ENCODE measurements around the gene PNMA6E. TPM values are rescaled to one million over a fixed set of nuclear protein-coding genes. Genes with fewer than 3 reads are reported as not detected.

Gene PNMA6E
- total RNA-seq, 1 donor from 2014 or later: not detected

DNA sequence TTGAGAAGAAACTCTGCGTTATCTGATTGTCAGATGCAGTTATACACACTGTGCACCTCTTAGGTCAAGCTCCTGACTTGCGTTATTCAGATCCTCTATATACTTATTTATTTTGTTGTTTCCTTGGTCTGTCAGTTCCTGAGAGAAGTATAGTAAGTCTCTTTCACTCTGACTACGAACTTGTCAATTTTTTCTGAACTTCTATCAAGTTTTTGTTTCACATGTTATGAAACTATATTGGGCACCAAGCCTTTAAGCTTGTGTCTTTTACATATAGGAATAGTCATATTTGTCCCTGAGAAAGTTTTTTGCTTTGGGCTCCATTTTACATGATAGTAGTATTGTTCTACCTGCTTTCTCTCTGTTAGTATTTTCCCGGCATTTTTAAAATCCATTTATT is 35.5 kb downstream of the PNMA6E start:
- Mint-ChIP-seq H3K36me3 (ENCODE audit: low read depth) (no peaks in the 10 kb centered on the region), H3K27ac (no peak overlapping the region), H3K9me3 (no peaks in the 10 kb centered on the region), H3K4me1 (no peaks in the 10 kb centered on the region), H3K27me3 (peaks cover 2% of the 10 kb centered on the region), H3K4me3 (no peak overlapping the region)
- ATAC-seq (ENCODE audit: low read depth) (no peak), DNase-seq (no peak)
- TF ChIP-seq, protein P1, sequence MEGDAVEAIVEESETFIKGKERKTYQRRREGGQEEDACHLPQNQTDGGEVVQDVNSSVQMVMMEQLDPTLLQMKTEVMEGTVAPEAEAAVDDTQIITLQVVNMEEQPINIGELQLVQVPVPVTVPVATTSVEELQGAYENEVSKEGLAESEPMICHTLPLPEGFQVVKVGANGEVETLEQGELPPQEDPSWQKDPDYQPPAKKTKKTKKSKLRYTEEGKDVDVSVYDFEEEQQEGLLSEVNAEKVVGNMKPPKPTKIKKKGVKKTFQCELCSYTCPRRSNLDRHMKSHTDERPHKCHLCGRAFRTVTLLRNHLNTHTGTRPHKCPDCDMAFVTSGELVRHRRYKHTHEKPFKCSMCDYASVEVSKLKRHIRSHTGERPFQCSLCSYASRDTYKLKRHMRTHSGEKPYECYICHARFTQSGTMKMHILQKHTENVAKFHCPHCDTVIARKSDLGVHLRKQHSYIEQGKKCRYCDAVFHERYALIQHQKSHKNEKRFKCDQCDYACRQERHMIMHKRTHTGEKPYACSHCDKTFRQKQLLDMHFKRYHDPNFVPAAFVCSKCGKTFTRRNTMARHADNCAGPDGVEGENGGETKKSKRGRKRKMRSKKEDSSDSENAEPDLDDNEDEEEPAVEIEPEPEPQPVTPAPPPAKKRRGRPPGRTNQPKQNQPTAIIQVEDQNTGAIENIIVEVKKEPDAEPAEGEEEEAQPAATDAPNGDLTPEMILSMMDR (IDR thresholded peaks at IDR 0.05): no peak
- ChIA-PET CTCF (no interaction called here), POLR2A (no interaction called here)
- intact Hi-C loops (cut with micrococcal nuclease): no loop called here

DNA sequence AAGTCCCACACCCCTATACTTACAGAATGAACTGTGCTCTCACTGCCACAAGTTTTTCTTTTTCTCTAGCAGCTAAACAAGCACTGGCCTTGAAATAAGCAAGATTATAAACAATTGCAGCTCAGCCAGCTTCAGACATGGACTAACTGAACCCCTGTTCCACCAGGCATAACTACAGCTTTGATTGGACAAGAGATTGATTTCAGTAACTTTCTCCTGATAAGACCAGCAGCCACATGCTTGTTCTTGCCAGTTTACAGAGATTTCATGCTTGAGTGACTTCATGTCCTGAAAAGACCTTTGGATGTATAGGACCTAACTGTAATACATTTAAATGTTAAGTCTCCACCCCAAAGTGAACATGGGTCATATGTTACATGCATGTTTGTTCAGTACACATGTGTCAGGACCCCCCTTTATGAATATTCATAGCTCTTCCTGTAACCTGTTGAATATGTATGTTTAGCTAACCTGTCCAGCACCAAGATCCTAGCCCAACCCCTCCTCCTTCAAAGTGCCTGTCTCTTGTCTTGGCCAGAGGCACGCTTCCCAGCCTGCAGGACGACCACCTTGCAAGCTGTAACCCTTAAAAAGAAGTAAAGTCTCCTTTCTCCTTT is 39.3 kb downstream of the PNMA6E start:
- H3K4me1 Mint-ChIP-seq: no peaks in the 10 kb centered on the region
- no peak overlapping the region for H3K27ac Mint-ChIP-seq
- intact Hi-C loops (cut with micrococcal nuclease): no loop called here
- no peaks in the 10 kb centered on the region for H3K9me3 Mint-ChIP-seq
- TF ChIP-seq, protein P1 (IDR thresholded peaks at IDR 0.05): no peak
- POLR2A ChIA-PET: no interaction called here
- ATAC-seq (ENCODE audit: low read depth) (no peak), DNase-seq (no peak)
- no peaks in the 10 kb centered on the region for H3K27me3 Mint-ChIP-seq
- CTCF ChIA-PET: no interaction called here
- no peak overlapping the region for H3K4me3 Mint-ChIP-seq
- H3K36me3 Mint-ChIP-seq (ENCODE audit: low read depth): peaks cover 2% of the 10 kb centered on the region

DNA sequence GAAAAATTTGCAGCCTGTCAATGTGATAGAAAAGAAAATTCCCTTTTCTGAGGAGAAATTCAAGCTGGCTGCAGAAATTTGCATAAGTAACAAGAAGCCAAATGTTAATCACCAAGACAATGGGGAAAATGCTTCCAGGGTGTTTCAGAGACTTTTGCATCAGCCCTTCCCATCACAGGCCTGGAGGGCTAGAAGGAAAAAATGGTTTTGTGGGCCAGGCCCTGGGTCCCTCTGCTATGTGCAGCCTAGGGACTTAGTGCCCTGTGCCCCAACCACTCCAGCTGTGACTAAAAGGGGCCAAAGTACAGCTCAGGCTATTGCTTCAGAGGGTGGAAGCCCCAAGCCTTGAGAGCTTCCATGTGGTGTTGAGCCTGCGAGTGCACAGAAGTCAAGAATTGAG is 43.3 kb downstream of the PNMA6E start:
- Mint-ChIP-seq H3K4me3 (no peak overlapping the region), H3K36me3 (ENCODE audit: low read depth) (peaks cover 2% of the 10 kb centered on the region), H3K9me3 (no peaks in the 10 kb centered on the region), H3K27ac (no peak overlapping the region), H3K27me3 (no peaks in the 10 kb centered on the region), H3K4me1 (no peaks in the 10 kb centered on the region)
- ChIA-PET CTCF (no interaction called here), POLR2A (no interaction called here)
- TF ChIP-seq, protein P1 (IDR thresholded peaks at IDR 0.05): no peak
- intact Hi-C loops (cut with micrococcal nuclease): no loop called here
- DNase-seq: no peak
- no peak for ATAC-seq (ENCODE audit: low read depth)

DNA sequence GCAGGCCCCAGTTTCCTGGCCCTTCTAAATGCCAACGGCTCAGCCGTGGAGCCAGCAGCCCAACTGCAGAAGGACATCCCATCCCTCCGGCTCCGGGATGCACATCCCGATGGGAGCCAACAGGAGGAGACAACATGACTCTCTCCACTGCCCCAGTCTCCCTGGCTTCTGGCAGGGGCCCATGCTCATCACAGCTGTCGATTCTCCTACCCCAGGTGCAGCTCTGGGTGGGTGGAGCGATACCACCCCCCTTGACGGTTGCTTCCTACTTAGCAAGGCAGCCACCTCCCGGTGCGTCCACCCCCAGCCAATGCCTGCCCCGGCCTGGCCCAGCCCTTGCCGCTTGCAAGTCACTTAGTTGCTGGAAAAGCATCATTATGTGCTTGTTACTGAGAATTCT is 47.7 kb downstream of the PNMA6E start:
- ChIA-PET CTCF (no interaction called here), POLR2A (interaction anchor here (0.5 kb wide), 1 partner anchor 1157 kb away, joined by 3 read pairs; no protein-coding TSS in a partner anchor)
- TF ChIP-seq, protein P1 (IDR thresholded peaks at IDR 0.05): no peak
- Mint-ChIP-seq H3K36me3 (ENCODE audit: low read depth) (peaks cover 30% of the 10 kb centered on the region), H3K4me3 (no peak overlapping the region), H3K27me3 (no peaks in the 10 kb centered on the region), H3K9me3 (no peaks in the 10 kb centered on the region), H3K27ac (no peak overlapping the region), H3K4me1 (peaks cover 7% of the 10 kb centered on the region)
- ATAC-seq (ENCODE audit: low read depth): no peak
- no peak for DNase-seq
- intact Hi-C loops (cut with micrococcal nuclease): no loop called here

DNA sequence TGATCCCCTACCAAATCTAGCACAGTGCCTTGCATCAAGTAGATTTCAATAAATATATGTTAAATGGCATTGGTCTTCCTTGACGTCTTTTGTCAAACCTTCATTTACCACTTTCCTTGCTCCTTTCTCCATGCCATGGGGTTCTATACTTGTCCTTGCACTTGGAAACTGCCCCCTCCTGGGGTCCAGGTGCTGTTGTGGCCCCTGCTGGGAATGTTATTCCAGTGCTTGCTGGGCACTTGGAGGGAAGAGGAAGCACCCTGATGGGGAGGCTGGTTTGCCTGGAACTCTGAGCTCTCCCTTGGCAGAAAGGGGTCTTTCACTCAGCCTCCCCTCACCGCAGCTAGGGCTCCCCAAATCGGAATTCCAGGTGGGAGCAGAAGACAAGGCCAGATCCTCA is 48.3 kb downstream of the PNMA6E start:
- no peaks in the 10 kb centered on the region for H3K27me3 Mint-ChIP-seq

More for the DNA sequence above, 48.3 kb downstream of the PNMA6E start:
- DNase-seq: no peak
- Mint-ChIP-seq H3K4me1 (peaks cover 7% of the 10 kb centered on the region), H3K4me3 (no peak overlapping the region), H3K27ac (no peak overlapping the region), H3K9me3 (no peaks in the 10 kb centered on the region), H3K36me3 (ENCODE audit: low read depth) (peaks cover 34% of the 10 kb centered on the region)
- CTCF ChIA-PET: no interaction called here
- POLR2A ChIA-PET: no interaction called here
- no peak for ATAC-seq (ENCODE audit: low read depth)
- TF ChIP-seq, protein P1 (IDR thresholded peaks at IDR 0.05): no peak
- intact Hi-C loops (cut with micrococcal nuclease): no loop called here

Measured in activated B cell treated with CpG ODN at 0.5 μM for 24 hours (primary cell).